ENCODE results near the gene SOWAHA.

SOWAHA gene

GRCh38 chr5:132856011-132856410 lies 42.9 kb downstream of the SOWAHA start:
- H3K4me3 ChIP-seq (ENCODE audit: low read depth, low read length) = no peak overlapping the region
- no peak for DNase-seq (ENCODE audit: low read depth)
- no peak for TF ChIP-seq CTCF (IDR thresholded peaks at IDR 0.05; ENCODE audit: low read depth, low read length, missing control alignments)
- in situ Hi-C loops (cut with HindIII; ENCODE audit: low sequenced_read_pairs) = no loop called here

GRCh38 chr5:132859889-132860437 lies 46.9 kb downstream of the SOWAHA start:
- no peak overlapping the region for H3K4me3 ChIP-seq (ENCODE audit: low read depth, low read length)
- TF ChIP-seq CTCF (IDR thresholded peaks at IDR 0.05; ENCODE audit: low read depth, low read length, missing control alignments) = no peak
- in situ Hi-C loops (cut with HindIII; ENCODE audit: low sequenced_read_pairs) = no loop called here
- DNase-seq (ENCODE audit: low read depth) = no peak

GRCh38 chr5:132860742-132861141 lies 47.6 kb downstream of the SOWAHA start:
- DNase-seq (ENCODE audit: low read depth) = no peak
- no peak for TF ChIP-seq CTCF (IDR thresholded peaks at IDR 0.05; ENCODE audit: low read depth, low read length, missing control alignments)
- H3K4me3 ChIP-seq (ENCODE audit: low read depth, low read length) = no peak overlapping the region
- in situ Hi-C loops (cut with HindIII; ENCODE audit: low sequenced_read_pairs) = no loop called here

GRCh38 chr5:132865668-132866341 lies 52.7 kb downstream of the SOWAHA start:
- no peak for TF ChIP-seq CTCF (IDR thresholded peaks at IDR 0.05; ENCODE audit: low read depth, low read length, missing control alignments)
- peak overlapping the region; percentile 92 for H3K4me3 ChIP-seq (ENCODE audit: low read depth, low read length)
- in situ Hi-C loops (cut with HindIII; ENCODE audit: low sequenced_read_pairs) = no loop called here
- DNase-seq (ENCODE audit: low read depth) = no peak
